Glutamatergic neuron (in vitro differentiated cells): ENCODE measurements around the gene PLA2G4F. TPM values are rescaled to one million over a fixed set of nuclear protein-coding genes. Genes with fewer than 3 reads are reported as not detected.

Source experiments
- DNase-seq: peaks from one replicate; pipeline ENCODE4 v3.0.0; 2022
- H3K27ac Mint-ChIP-seq: one replicate; pipeline ENCODE4 v1.8.0; 2020; ENCODE audit warnings: mild to moderate bottlenecking, mixed read lengths, inconsistent platforms; ENCODE audit not compliant: unreplicated experiment
- H3K27me3 Mint-ChIP-seq: one replicate; pipeline ENCODE4 v1.8.0; 2020; ENCODE audit warnings: mild to moderate bottlenecking, moderate library complexity, mixed read lengths, inconsistent platforms; ENCODE audit not compliant: unreplicated experiment
- H3K36me3 Mint-ChIP-seq: one replicate; pipeline ENCODE4 v1.8.0; 2020; ENCODE audit warnings: mild to moderate bottlenecking, mixed read lengths, inconsistent platforms; ENCODE audit not compliant: unreplicated experiment
- H3K4me1 Mint-ChIP-seq: one replicate; pipeline ENCODE4 v1.8.0; 2020; ENCODE audit warnings: mild to moderate bottlenecking, low read depth, mixed read lengths, inconsistent platforms; ENCODE audit not compliant: unreplicated experiment
- H3K4me3 Mint-ChIP-seq: one replicate; pipeline ENCODE4 v1.8.0; 2020; ENCODE audit warnings: mild to moderate bottlenecking, mixed read lengths, inconsistent platforms; ENCODE audit not compliant: unreplicated experiment
- H3K9me3 Mint-ChIP-seq: one replicate; pipeline ENCODE4 v1.8.0; 2020; ENCODE audit warnings: mild to moderate bottlenecking, moderate library complexity, mixed read lengths, inconsistent platforms; ENCODE audit not compliant: unreplicated experiment
- total RNA-seq: library from RNA; stranded (reverse); fragmentation: NEBNext Ultra II Directional; extraction: Animal tissue kit (Norgen Biotek cat#: 25700); gene quantifications from one replicate; pipeline ENCODE4 v1.2.1, GENCODE V29; 2021; ENCODE audit not compliant: unreplicated experiment
- TF ChIP-seq, protein P1 (sequence below): fragments of 200-600 bp; sonication (generic); IDR thresholded peaks from one replicate; pipeline ENCODE4 v1.5.0; 2021; ENCODE audit not compliant: partially characterized antibody, unreplicated experiment

The PLA2G4F gene
- total RNA-seq, 1 donor from 2014 or later, result not detected

- peaks cover 1% of the 10 kb centered on the region for H3K27me3 Mint-ChIP-seq
- no peak for DNase-seq
- TF ChIP-seq, protein P1, sequence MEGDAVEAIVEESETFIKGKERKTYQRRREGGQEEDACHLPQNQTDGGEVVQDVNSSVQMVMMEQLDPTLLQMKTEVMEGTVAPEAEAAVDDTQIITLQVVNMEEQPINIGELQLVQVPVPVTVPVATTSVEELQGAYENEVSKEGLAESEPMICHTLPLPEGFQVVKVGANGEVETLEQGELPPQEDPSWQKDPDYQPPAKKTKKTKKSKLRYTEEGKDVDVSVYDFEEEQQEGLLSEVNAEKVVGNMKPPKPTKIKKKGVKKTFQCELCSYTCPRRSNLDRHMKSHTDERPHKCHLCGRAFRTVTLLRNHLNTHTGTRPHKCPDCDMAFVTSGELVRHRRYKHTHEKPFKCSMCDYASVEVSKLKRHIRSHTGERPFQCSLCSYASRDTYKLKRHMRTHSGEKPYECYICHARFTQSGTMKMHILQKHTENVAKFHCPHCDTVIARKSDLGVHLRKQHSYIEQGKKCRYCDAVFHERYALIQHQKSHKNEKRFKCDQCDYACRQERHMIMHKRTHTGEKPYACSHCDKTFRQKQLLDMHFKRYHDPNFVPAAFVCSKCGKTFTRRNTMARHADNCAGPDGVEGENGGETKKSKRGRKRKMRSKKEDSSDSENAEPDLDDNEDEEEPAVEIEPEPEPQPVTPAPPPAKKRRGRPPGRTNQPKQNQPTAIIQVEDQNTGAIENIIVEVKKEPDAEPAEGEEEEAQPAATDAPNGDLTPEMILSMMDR, result no peak
- no peaks in the 10 kb centered on the region for H3K36me3 Mint-ChIP-seq
- no peak overlapping the region for H3K27ac Mint-ChIP-seq
- no peaks in the 10 kb centered on the region for H3K4me1 Mint-ChIP-seq
- H3K4me3 Mint-ChIP-seq, result no peak overlapping the region
- no peaks in the 10 kb centered on the region for H3K9me3 Mint-ChIP-seq
Measured at GRCh38 chr15:42104095-42104891, 52.1 kb downstream of the PLA2G4F start.

DNA sequence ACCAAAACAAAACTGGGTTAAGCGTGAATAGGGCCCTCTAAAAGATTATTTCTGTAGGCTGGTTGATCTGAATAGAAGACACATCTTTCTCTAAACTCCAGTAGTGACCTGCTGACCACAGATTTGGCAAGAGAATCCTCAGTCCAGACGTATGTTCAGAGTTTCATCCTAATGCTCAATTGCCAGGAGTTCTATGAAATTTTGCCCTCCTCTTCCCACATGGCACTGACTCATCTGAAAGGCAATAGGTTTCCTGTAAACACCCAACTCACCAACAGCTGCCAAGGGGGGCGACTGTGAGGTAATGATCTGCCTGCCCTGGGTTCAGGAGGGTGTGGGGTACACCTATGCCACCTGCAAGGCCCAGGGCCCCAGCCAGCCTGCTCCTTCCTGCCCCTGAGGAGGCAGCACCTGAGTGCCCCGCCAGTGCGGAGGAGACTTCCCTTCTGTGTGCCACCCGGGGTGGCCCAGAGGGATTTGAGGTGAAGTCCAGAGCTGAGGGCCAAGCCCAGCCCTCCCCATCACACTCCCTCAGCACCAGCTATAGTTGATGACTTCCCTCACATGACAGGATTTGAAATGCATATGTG lies 53.7 kb downstream of the PLA2G4F start:
- Mint-ChIP-seq H3K27ac (no peak overlapping the region), H3K4me3 (no peak overlapping the region), H3K36me3 (no peaks in the 10 kb centered on the region), H3K9me3 (no peaks in the 10 kb centered on the region), H3K27me3 (no peaks in the 10 kb centered on the region), H3K4me1 (no peaks in the 10 kb centered on the region)
- TF ChIP-seq, protein P1, result no peak
- DNase-seq, result no peak

- H3K4me1 Mint-ChIP-seq, result no peaks in the 10 kb centered on the region
- H3K9me3 Mint-ChIP-seq, result no peaks in the 10 kb centered on the region
- H3K27ac Mint-ChIP-seq, result no peak overlapping the region
- no peak overlapping the region for H3K4me3 Mint-ChIP-seq
- DNase-seq, result no peak
- H3K36me3 Mint-ChIP-seq, result no peaks in the 10 kb centered on the region
- TF ChIP-seq, protein P1, result no peak
- H3K27me3 Mint-ChIP-seq, result no peaks in the 10 kb centered on the region
Measured at GRCh38 chr15:42101861-42102260, 54.6 kb downstream of the PLA2G4F start.

GRCh38 chr15:42100021-42100800 lies 56.2 kb downstream of the PLA2G4F start:
- H3K27ac Mint-ChIP-seq, result no peak overlapping the region
- no peaks in the 10 kb centered on the region for H3K36me3 Mint-ChIP-seq
- no peak overlapping the region for H3K4me3 Mint-ChIP-seq
- H3K9me3 Mint-ChIP-seq, result no peaks in the 10 kb centered on the region
- TF ChIP-seq, protein P1, result no peak
- no peaks in the 10 kb centered on the region for H3K27me3 Mint-ChIP-seq
- no peak for DNase-seq
- H3K4me1 Mint-ChIP-seq, result no peaks in the 10 kb centered on the region
